ENCODE measurements around the gene MYCL.
"Not testable (repeated sequence)": the region's sequence is repeated elsewhere in the genome, so short reads cannot be mapped to it uniquely, and the experiment has no call there.

MYCL gene

DNA sequence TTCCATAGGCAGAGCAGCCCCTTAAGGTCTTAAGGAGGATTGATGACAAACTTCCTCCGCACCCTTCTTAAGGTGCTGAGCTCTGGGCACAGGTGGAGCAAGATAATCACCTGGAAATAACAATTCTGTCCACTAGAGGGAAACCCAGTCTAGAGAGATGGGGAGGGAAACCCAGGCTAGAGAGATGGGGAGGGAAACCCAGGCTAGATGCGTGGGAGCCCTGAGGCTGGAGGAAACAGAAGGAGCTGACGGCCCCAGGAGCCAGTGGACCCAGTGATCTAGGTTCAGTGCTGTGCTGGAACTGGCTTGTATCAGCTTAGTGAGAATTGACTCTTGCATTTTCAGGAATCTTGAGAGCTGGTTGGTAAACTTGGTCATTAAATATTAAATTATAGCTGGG is 17.8 kb upstream of the MYCL start:
- peak in 18 of 58 donors; percentile 4 to 44 (median 16) for DNase-seq

DNA sequence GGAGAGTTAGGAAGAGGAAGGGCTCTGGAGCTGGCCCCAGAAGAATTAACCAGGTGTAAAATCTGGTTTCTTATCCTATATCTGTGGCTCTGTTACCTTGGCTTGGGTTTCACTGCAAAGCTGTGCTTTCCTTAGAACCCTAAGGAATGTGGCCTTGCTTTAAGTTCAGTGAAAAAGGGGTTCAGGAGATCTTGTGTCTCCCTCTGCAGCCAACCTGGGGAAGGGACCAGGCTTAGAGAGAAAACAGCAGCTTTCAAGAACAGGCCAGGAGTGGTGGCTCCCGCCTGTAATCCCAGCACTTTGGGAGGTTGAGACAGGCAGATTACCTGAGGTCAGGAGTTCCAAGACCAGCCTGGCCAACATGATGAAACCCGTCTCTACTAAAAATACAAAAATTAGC is 16.1 kb upstream of the MYCL start:
- DNase-seq = no peak

DNA sequence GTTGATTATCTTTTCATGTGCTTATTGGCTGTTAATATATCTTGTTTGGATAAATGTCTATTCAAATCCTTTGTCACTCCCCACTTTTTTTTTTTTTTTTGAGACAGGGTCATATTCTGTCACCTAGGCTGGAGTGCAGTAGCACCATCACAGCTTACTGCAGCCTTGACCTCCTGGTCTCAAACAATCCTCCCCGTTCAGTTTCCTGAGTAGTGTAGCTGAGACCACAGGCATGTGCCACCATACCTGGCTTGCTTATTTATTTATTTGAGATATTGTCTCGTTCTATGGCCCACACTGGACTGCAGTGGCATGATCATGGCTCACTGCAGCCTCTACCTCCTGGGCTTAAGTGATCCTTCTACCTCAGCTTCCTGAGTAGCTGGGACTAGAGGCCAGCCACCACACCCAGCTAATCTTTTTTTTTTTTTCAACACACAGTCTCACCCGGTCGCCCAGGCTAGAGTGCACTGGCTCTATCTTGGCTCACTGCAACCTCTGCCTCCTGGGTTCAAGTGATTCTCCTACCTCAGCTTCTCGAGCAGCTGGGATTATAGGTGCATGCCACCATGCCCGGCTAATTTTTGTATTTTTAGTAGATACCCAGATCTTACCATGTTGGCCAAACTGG is 13.9 kb upstream of the MYCL start:
- no peak for DNase-seq

DNA sequence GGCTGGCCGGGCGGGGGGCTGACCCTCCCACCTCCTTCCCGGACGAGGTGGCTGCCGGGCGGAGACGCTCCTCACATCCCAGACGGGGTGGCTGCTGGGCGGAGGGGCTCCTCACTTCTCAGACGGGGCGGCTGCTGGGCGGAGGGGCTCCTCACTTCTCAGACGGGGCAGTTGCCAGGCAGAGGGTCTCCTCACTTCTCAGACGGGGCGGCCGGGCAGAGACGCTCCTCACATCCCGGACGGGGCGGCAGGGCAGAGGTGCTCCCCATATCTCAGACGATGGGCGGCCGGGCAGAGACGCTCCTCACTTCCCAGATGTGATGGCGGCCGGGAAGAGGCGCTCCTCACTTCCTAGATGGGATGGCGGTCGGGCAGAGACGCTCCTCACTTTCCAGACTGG is 11.4 kb upstream of the MYCL start:
- DNase-seq = not testable (repeated sequence)

DNA sequence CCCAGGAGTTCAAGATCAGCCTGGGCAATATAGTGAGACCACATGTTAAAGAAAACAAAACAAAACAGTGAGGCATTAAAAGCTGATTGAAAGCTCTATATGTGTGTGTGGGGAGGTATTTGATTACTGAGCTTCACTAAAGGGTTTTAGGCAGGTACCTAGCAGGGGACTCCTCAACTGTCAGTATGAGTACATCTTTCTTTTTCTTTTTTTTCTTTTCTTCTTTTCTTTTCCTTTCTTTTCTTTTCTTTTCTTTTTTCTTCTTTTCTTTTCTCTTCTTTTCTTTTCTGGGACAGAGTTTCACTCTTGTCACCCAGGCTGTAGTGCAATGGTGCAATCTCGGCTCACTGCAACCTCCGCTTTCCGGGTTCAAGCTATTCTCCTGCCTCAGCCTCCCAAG is 8.5 kb upstream of the MYCL start:
- no peak for DNase-seq

GRCh38 chr1:39908534-39908933 is 6.8 kb upstream of the MYCL start:
- DNase-seq = no peak

GRCh38 chr1:39907528-39908453 is 6.1 kb upstream of the MYCL start:
- DNase-seq = no peak

- DNase-seq = no peak
Observed at GRCh38 chr1:39905172-39905571, 3.5 kb upstream of the MYCL start.

GRCh38 chr1:39902460-39902807 is 717 bp upstream of the MYCL start:
- no peak for DNase-seq

- peak in 10 of 58 donors; percentile 13 to 67 (median 48) for DNase-seq
Observed at GRCh38 chr1:39901464-39901713, 328 bp downstream of the MYCL start.

DNA sequence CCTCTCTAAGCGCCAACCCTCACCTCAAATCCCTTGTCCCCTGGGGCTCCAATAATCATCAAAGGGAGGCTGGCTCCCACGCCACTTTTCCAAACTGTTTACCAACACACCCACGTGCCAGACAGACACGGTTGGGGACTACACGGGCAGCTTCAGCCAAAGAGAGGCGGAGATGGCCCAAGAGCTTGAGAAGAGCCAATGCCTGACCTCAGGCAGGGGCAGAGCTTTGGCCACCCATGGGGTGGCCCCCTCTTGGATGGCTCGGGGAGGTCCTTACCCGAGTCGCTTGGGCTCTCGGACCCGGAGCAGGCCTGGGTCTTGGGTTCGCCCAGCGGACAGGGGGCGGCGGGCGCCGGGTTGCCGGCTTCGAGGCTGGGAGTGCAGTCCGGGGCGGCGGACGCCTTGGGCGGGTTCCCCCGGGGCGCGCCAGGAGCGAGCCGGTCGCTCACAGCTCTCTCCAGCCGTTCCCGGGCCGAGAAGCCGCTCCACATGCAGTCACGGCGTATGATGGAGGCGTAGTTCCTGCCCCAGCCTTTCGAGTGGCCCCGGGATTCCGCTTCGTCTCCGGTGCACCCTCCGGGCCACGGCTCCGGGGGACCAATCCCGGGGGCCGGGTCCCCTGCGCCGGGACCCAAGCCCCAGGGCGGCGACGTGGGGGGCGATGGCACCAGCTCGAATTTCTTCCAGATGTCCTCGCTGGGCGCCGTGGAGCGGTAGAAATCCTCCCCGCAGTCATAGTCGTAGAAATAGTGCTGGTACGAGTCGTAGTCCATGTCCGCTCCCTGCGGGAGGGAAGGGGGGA is 854 bp downstream of the MYCL start:
- peak in 6 of 58 donors; percentile 17 to 48 (median 36) for DNase-seq

DNA sequence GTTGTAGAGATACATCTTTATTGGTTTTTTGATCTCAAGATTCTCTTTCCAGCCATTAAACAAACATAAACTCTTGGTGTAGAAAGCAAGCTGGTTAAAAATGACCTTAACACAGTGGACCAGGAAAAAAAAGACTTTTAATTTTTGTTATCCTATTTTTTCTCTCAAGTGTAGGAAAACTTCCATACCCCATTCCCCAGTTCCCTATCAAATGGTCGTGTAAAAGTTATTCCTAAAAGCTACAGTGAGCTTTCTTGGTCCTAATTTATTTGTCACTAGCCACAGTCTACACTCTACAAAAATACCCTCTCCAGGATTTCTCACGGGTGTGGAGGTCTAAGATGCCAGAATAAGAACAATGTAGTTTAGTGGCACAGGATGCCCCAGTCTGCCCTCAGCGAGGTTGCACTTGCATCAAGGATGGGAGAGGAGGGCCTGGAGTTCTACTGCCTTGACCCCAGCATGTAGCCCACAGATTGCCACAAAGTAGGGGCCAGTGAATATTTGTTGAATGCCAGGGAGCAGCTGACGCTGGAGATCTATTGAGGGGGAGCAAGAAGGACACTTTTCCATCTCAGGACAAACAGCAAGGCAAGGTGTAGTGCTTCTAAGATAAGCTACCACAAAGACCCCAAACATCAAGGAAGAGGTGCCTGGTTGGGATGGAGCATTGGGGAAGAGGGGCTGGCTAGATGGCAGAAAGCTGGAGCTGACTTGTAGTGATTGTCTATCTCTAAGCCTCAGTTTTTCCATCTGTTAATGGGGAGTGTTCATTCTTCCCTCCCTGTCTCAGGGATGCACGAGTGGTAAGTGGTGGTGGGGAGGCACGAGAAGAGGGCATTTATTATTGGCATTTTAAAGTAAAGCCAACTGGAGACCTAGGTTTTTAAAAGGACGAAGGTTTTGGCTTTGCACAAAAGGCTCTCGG is 1.8 kb downstream of the MYCL start:
- no peak for DNase-seq

DNA sequence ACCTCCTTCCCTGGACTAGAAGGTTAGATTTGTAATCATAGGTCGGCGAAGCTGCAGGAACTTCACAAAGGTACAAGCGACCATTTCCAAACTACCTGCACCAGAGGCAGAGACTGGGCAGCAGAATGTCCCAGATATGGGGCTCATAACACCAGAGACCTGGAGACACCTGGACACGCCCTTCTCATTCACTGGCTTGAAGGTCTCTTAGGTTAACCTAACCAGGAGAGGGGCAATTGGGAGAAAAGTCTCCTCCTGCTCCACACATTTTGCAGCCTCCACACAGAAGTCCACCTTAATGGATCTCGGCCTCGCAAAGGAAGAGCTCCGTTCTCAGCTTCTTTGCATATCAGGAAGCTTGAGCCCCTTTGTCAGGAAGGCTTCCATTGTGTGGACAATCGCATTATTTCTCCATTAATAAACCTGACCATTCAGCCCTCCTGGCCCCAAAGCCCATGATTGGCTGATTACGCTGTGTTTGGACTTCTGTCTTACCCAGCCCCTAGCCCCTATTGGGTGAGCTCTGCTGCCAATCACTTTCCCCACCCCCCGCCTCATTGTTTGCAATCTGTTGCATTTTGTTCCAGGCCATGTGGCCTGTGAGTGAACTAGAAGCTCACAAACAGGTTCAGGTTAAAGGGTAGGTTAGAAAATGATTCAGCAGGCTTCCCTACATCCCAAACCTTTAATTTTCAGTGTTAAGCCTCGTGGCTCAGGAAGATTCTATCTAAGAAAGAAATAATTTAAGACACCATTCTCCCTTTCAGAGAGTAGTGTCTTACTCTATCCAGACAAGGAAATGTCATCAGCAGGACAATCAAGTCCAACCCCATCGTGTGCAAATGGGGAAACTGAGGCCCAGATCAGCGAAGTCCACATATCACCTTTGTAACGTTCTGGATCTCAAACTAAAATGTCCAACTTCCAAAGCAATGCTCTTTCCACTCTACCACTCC is 2.8 kb downstream of the MYCL start:
- DNase-seq = peak in 37 of 58 donors; percentile 6 to 74 (median 43)

GRCh38 chr1:39898191-39898590 is 3.5 kb downstream of the MYCL start:
- no peak for DNase-seq

DNA sequence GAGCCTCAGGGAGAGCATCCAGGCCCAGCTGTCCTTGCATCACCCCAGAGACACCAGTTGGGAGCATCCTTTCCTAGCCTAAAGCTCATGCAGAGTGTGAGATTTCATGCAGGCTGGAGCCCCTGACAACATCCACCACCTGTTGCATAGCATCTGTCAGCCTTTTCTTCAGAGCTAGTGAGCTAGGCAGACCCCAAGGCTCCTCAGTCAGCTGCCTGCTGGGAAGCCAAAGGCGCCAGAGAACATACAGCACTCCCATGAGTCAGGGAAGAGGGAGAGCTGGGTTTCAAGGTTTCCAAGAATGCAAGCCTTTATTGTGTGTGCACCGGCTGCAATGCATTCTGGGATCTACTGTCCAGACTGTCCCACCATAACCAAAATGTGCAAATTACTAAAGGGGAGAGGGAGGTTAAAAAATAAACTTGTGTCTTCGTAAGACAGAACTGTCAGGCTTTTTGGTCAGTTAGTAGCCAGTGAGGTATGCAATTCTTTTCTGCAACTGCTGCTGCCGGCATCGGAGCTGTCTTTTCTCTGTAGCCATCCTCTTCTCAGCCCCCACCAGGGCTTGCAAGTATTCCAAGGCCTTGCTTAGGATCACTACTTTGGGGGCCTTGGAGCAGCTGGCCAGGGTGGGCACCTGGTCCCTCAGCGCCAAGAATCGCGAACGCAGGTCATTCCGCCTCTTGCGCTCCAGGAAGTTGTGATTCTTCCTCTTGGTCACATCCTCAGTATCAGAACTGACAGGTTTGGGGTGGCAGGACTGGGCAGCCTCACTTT is 4.6 kb downstream of the MYCL start:
- peak in 6 of 58 donors; percentile 5 to 44 (median 16) for DNase-seq

DNA sequence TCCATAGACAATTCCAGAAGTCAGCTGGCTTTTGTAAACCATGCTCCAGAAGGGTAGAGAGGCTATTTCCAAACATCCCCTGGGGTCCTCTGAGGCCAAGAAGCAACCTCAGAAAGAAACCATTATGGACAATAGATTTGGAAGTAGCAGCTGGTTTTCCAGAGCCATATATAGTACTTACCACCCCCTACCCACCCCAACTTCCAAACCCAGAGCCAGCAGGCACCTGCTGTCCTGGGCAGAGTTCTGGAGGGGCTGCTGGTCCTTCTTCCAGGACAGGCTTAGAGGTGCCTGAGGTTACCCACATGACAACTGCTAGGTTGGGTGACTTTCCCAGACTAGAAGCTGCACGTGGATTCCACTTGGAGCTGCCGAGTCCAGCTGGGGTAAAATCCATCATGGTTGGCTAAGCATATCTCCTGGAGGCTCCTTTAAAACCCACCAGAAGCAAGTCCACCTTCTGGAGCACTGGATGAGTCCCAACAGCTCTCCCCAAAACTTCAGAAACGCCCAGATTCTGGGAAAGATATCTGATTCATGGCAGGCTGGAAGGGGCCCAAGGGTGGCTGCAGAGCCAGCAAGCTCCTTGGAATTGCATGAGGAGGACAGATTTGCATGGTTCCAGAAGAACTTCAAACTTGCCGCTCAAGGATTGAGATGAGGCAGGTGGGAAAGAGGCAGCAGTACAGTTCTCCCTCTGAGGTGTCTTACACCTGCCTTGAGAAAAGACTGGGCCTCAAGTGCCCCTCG is 5.8 kb downstream of the MYCL start:
- no peak for DNase-seq

GRCh38 chr1:39894884-39895495 is 6.7 kb downstream of the MYCL start:
- DNase-seq = no peak
